HAP-1 (cell line): ENCODE results near the gene TOGARAM2.

Experiments used
- DNase-seq, 2 experiments: peaks; one replicate each; pipeline ENCODE4 v3.0.0-alpha.2; 2016 to 2020; ENCODE audit warnings: low spot score in 2 of 2
- H3K27me3 ChIP-seq: fragments of 250-450 bp; sonication (Bioruptor Pico); 2 replicates; pipeline ENCODE4 v1.5.1; 2020; ENCODE audit warnings: low read depth, mild to moderate bottlenecking, moderate library complexity
- H3K36me3 ChIP-seq: fragments of 250-450 bp; sonication (Bioruptor Pico); replicated peaks from 2 replicates; pipeline ENCODE4 v1.5.1; 2020; ENCODE audit warnings: mild to moderate bottlenecking
- H3K4me1 ChIP-seq: fragments of 250-450 bp; sonication (Bioruptor Pico); 2 replicates; pipeline ENCODE4 v1.5.1; 2020; ENCODE audit warnings: mild to moderate bottlenecking
- H3K4me3 ChIP-seq: fragments of 250-450 bp; sonication (Bioruptor Pico); 2 replicates; pipeline ENCODE4 v1.5.1; 2020; ENCODE audit warnings: mild to moderate bottlenecking, moderate library complexity
- H3K9me3 ChIP-seq: fragments of 250-450 bp; sonication (Bioruptor Pico); 2 replicates; pipeline ENCODE4 v1.5.1; 2020; ENCODE audit warnings: mild to moderate bottlenecking, moderate library complexity
- in situ Hi-C: fragments of 300-500 bp; cut with MboI; formaldehyde crosslinking; loops from 3 replicates; pipeline ENCODE4 v1.14.3; 2020; ENCODE audit warnings: low sequenced_read_pairs, inconsistent platforms, mixed read lengths

The TOGARAM2 gene

DNA sequence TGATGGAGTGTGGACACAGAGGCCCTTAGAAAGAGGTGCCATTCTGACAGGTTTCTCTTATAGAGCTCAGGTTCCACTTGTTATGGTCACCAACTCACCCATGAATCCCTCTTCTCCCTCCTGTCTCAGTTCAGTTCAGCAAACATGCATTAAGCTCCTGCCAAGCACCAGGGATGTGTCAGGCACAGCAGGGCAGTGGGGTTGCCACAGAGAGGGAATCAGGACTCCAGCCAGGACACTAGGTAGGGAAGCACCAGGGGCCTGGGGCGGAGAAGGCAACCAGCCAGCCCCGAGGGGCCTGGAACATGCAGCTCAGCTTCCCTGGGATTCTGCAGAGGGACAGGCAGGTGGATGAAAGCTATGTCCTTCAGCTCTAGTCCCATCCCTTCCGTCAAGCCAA is 44.6 kb downstream of the TOGARAM2 start:
- Histone ChIP-seq H3K27me3 (no peaks in the 10 kb centered on the region), H3K36me3 (no peaks in the 10 kb centered on the region), H3K4me3 (no peak overlapping the region), H3K4me1 (no peaks in the 10 kb centered on the region), H3K9me3 (no peaks in the 10 kb centered on the region)
- DNase-seq, result no peak
- in situ Hi-C loops, result no loop called here

DNA sequence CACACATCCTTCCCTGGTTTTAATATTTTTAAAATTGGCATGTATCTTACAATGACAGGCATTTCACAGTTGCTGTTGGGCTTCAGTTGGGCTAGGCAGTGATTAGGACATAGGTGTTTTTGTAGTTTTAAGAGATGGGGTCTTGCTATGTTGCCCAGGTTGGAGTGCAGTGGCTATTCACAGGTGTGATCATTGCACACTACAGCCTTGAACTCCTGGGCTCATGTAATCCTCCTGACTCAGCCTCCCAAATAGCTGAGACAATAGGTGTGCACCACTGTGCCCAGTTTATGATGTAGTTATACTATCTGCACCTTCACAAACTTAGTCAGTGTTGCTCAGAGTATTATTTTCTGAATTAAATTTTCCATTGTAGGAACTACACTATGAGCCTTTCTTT is 49.9 kb downstream of the TOGARAM2 start:
- no peaks in the 10 kb centered on the region for H3K9me3 ChIP-seq
- H3K4me3 ChIP-seq, result no peak overlapping the region
- no peak for DNase-seq
- H3K36me3 ChIP-seq, result no peaks in the 10 kb centered on the region
- H3K4me1 ChIP-seq, result peaks cover 10% of the 10 kb centered on the region
- no peaks in the 10 kb centered on the region for H3K27me3 ChIP-seq
- in situ Hi-C loops, result no loop called here

DNA sequence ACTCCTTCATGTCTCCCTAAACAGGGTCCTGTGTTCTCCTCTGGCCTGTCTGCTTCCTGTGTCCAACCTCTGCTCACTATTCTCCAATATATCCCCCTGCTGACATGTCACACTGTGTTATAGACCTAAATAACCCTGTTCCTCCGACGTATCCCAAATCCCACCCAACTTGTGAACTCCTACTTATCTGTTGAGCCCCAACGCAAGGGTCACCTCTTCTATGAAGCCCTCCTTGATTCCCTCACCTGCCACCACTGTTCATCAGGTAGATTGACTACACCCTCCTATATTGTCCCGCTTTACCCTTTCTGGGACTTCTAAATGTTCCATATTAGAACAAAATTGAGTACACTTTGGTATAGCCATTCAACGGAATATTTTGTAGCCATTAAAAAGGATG is 51.1 kb downstream of the TOGARAM2 start:
- in situ Hi-C loops, result no loop called here
- peaks cover 10% of the 10 kb centered on the region for H3K4me1 ChIP-seq
- no peak for DNase-seq
- H3K9me3 ChIP-seq, result no peaks in the 10 kb centered on the region
- H3K4me3 ChIP-seq, result no peak overlapping the region
- no peaks in the 10 kb centered on the region for H3K36me3 ChIP-seq
- H3K27me3 ChIP-seq, result no peaks in the 10 kb centered on the region

DNA sequence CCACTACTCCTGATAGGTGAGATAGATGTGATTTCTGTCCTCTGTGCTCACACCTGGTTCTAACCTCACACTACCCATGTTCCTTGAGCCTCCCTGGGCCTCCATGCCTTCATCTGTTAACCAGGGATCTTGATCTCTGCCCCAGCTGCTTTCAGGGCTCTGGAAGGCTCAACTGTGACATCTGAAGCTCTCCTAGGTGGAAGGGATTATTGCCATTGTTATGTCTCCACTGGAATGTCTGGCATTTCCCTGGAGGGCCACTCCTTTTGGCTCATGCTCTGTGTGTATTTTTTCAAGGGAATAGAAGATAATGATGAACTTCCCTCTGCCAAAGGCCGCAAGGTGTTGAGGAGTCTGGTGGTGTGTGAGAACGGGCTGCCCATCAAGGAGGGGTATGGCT is 52.1 kb downstream of the TOGARAM2 start:
- peak; percentile 79 to 85 for DNase-seq
- in situ Hi-C loops, result no loop called here
- Histone ChIP-seq H3K9me3 (no peaks in the 10 kb centered on the region), H3K36me3 (no peaks in the 10 kb centered on the region), H3K27me3 (no peaks in the 10 kb centered on the region), H3K4me3 (no peak overlapping the region), H3K4me1 (peaks cover 10% of the 10 kb centered on the region)

DNA sequence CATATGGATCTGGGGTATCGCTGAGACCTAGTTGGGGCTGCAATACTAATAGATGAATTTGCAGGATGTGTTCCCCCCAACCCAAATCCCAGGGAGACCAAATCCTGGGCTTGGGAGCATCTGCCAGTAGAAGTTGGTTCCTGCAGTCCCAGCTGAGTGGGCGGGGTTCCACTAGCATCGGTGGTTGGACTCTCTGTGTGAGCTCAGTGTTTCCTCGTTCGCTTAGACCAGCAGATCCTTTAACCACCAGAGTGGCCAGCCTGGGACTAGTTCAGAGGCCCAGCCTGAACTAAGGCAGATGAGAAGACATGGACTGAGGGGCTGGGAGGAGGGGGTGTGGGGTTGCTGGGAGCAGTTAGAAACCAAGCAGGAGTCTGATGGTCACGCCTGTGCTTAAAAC is 52.6 kb downstream of the TOGARAM2 start:
- H3K36me3 ChIP-seq, result no peaks in the 10 kb centered on the region
- no peaks in the 10 kb centered on the region for H3K27me3 ChIP-seq
- in situ Hi-C loops, result no loop called here
- no peak for DNase-seq
- peaks cover 10% of the 10 kb centered on the region for H3K4me1 ChIP-seq
- no peak overlapping the region for H3K4me3 ChIP-seq
- no peaks in the 10 kb centered on the region for H3K9me3 ChIP-seq

DNA sequence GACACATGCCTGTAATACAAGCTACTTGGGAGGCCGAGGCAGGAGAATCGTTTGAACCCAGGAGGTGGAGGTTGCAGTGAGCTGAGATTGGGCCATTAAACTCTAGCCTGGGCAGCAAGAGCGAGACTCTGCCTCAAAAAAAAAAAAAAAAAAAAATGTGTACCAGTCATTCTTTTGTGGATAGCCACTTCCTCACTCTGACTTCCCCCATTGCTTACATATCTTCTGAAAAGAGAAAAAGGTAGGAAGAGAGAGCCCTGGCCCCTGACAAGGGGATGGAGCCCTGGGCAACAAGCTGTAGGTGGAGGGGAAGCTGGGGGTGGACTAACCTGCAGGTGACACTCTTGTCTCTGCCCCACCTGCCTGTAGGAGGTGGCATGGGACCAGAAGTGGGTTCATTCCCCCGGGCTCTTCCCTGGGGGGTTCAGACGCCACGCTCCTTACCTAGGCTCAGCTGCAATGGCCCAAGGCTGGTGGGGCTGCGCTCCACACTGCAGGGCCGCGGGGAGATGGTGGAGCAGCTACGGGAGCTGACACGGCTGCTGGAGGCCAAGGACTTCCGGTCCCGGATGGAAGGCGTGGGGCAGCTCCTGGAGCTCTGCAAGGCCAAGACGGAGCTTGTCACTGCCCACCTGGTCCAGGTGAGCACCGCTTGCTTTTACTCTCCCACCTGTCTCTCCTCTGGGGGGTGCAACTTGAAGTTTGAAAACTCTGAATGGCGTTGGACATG is 54.1 kb downstream of the TOGARAM2 start:
- Histone ChIP-seq H3K27me3 (no peaks in the 10 kb centered on the region), H3K4me1 (peaks cover 10% of the 10 kb centered on the region), H3K36me3 (no peaks in the 10 kb centered on the region), H3K9me3 (no peaks in the 10 kb centered on the region), H3K4me3 (no peak overlapping the region)
- in situ Hi-C loops, result no loop called here
- DNase-seq, result no peak

DNA sequence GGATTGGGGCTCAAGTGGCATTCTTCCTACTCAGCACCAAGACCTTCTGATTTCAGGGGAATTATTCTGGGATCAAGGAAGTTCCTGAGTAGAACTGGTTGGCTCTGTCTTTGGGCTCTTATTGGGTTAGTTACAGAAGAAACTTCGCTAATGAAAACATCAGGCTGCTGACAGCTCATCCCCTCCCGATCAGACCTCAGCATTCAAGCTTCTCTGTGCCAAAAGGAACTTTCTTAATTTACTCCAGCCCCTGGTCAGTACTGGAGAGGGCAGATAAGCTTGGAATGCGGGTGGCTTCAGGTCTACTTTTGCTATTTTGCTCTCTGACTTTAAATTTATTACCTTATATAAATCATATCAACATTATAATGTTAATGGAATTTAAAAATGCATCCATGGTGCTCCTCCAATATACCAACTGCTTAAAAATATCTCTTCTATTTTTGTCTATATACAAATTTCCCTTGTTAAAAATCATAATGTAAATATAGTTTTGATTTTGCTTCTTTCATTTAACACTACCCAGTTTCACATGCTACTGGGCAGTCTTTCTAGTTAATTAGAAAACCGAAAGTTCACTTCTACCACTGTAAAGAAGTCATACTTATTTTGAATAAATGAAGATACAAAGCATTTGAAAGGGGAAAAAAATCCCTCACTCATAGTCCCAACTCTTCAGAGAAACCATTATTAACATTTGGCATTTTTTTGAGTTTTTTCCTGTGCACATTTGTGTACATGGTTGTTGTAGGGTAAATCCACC is 58.8 kb downstream of the TOGARAM2 start:
- H3K36me3 ChIP-seq, result no peaks in the 10 kb centered on the region
- no peaks in the 10 kb centered on the region for H3K27me3 ChIP-seq
- in situ Hi-C loops, result no loop called here
- H3K4me1 ChIP-seq, result no peaks in the 10 kb centered on the region
- DNase-seq, result no peak
- H3K4me3 ChIP-seq, result no peak overlapping the region
- no peaks in the 10 kb centered on the region for H3K9me3 ChIP-seq

DNA sequence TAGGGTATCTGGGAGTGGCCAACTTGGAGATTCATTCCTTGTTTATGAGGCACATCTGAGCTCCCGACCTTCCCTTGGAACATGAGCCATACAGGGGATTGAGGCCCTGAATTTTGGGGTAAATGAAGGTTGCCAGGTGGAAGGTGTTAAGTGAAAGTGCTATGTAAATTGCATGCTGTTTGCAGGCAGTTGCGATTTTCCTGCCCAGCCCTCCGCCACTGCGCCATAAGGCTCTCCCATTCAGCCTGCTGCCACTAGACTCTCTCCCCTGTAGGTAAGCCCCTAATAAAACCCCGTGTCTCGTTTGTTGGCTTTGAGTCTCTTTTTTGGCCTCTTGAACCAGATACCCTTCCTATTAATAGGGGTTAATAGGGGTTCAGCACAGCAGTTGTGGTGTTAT is 59.5 kb downstream of the TOGARAM2 start:
- DNase-seq, result no peak
- Histone ChIP-seq H3K4me3 (no peak overlapping the region), H3K9me3 (no peaks in the 10 kb centered on the region), H3K36me3 (no peaks in the 10 kb centered on the region), H3K4me1 (no peaks in the 10 kb centered on the region), H3K27me3 (no peaks in the 10 kb centered on the region)
- in situ Hi-C loops, result no loop called here

DNA sequence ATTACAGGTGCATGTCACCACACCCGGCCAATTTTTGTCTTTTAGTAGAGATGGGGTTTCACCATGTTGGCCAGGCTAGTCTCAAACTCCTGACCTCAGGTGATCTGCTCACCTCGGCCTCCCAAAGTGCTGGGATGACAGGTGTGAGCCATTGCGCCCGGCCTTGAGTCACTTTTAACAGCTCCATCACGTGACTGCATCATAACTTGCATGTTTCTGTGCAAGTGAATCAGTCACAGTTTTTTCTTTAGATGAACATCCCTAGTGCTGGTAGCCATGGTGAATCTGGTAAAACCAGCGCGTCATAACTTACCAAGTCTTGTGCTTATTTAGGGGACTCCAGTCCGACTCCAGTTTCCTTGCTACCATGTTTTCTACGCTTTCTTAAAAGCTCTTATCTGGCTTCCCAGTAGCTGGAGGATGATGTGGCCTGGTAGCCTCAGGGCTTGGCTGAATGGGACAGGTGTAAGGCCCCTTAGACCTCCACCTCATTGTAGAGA is 60.1 kb downstream of the TOGARAM2 start:
- H3K9me3 ChIP-seq, result no peaks in the 10 kb centered on the region
- H3K4me1 ChIP-seq, result no peaks in the 10 kb centered on the region
- DNase-seq, result no peak
- in situ Hi-C loops, result no loop called here
- no peak overlapping the region for H3K4me3 ChIP-seq
- H3K36me3 ChIP-seq, result no peaks in the 10 kb centered on the region
- no peaks in the 10 kb centered on the region for H3K27me3 ChIP-seq

DNA sequence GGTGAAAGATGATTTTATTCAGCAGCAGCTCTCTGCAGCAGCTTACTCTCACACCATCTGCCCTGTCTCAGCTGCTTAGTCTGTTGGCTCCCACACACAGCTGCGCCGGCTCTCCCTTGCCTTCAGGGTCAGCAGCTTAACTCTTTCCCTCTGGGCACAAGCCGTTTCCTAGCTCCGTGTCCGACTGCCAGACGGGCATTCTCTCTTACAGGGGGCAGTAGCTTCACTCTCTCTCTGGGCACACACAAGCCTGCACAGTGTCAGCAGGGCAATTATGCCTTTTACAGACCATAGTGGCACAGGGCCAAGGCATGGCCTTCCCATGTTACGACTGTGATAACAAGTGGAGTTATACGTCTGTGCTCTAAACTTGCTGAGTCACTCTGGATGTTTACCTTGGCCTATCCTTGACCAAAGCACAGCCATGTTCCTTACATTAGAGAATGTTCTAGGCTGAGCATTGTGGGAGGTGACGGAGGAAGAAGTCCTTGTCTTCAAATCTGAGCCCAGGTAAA is 61.5 kb downstream of the TOGARAM2 start:
- no peak for DNase-seq
- Histone ChIP-seq H3K27me3 (no peaks in the 10 kb centered on the region), H3K9me3 (no peaks in the 10 kb centered on the region), H3K4me3 (no peak overlapping the region), H3K4me1 (no peaks in the 10 kb centered on the region), H3K36me3 (no peaks in the 10 kb centered on the region)
- in situ Hi-C loops, result no loop called here

DNA sequence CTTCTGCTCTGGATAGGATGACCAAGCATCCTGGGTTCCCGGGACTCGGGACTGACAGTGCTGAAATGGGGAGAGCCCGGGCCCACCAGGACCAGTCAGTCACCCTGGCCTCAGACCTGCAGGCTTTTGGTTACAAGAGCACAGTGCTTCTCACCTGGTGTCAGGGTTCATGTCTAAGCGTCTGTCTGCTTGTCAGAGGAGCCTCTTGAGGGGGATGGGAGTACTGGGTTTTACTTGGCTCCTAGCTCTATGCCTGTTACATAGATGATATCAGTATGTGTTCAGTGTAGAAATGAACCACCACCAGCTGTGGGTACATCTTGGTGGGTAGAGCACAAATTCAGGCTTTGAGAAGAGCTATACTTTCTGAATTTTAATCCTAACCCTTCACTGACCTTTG is 63.4 kb downstream of the TOGARAM2 start:
- in situ Hi-C loops, result no loop called here
- Histone ChIP-seq H3K4me1 (no peaks in the 10 kb centered on the region), H3K9me3 (no peaks in the 10 kb centered on the region), H3K4me3 (no peak overlapping the region), H3K27me3 (no peaks in the 10 kb centered on the region), H3K36me3 (no peaks in the 10 kb centered on the region)
- DNase-seq, result no peak

DNA sequence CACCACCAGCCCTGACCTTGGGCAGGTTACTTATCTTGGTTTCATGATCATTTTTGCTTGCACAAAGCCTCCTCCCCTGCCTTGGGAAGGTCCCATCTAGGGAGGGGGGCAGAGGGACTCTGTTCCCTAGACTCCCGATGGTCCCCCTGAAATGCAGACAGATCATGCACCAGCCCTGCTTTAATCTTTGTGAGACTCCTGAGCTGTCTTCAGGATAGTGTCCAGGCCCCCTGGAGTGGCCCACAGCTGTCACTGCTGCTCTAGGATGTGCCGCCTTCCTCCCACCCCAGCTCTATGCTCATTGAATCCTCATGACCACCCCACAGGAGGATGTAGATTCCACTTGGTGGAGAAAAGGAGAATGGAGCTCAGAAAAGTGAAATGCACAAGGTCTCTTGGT is 65.2 kb downstream of the TOGARAM2 start:
- in situ Hi-C loops, result no loop called here
- H3K36me3 ChIP-seq, result no peaks in the 10 kb centered on the region
- H3K27me3 ChIP-seq, result no peaks in the 10 kb centered on the region
- no peaks in the 10 kb centered on the region for H3K9me3 ChIP-seq
- H3K4me3 ChIP-seq, result no peak overlapping the region
- no peak for DNase-seq
- H3K4me1 ChIP-seq, result no peaks in the 10 kb centered on the region

DNA sequence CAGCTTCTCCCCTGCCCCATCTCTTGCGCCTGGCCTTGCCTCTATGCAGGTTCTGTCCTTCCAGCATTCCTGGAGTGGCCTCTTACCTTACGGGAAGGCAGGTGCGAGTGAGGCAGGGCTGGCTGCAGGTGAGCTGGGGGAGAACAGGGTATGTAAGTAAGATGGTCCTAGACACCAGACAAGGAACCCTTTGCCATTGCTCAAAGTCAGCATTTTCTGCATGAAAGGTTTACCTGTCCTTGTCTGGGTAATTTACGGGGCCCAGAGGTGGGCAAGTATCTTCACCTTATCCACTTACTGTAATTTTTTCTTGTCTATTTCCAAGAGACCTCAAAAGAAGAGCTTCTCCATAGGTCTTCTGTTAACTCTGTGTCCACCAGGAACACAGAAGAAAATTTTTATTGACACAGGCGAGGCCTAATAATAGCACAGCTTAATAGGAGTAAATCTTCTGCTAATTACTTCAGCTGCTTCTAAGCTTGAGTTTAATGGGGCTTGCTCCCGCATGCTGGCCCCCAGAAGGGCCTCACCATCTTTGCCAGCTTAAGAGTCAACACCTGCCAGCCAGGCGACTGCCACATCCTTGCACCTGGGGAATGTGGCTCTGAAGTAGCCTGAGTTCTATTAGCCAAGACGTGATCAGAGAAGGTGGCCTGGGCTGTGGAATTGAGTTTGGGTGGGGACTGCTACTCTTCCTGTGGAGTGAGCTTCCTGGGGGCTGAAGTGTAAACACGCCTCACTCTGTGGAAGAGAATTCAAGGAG is 66.2 kb downstream of the TOGARAM2 start:
- DNase-seq, result no peak
- no peaks in the 10 kb centered on the region for H3K9me3 ChIP-seq

DNA sequence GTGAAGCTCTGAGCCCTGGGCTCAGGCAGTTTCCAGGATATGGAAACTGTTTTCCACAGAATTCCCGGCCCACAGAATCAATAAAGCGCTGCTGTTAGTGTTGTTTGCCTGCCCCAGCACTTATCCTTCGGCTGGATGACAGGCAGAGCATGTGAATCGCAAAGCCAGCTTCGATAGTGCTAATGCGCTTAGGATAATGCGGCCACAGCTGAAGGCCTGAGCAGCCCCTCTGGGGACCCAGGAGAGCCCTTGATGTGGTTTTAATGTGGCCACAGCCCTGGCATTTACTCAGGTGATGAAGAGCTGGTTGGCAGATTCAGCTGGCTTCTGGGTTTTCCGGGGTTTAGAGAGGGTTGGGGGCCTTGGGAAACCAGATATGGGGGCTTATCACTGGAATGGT is 69.5 kb downstream of the TOGARAM2 start:
- Histone ChIP-seq H3K4me1 (no peaks in the 10 kb centered on the region), H3K36me3 (no peaks in the 10 kb centered on the region), H3K9me3 (no peaks in the 10 kb centered on the region), H3K27me3 (no peaks in the 10 kb centered on the region), H3K4me3 (no peak overlapping the region)
- DNase-seq, result no peak
- in situ Hi-C loops, result no loop called here

More for the DNA sequence above, 66.2 kb downstream of the TOGARAM2 start:
- Histone ChIP-seq H3K4me1 (no peaks in the 10 kb centered on the region), H3K4me3 (no peak overlapping the region), H3K27me3 (no peaks in the 10 kb centered on the region), H3K36me3 (no peaks in the 10 kb centered on the region)
- in situ Hi-C loops, result no loop called here
